Peyer's patch (tissue), 4 donors: Measurements from ENCODE around the gene CYS1. TPM values are rescaled to one million over a fixed set of nuclear protein-coding genes. Genes with fewer than 3 reads are reported as not detected.

Source experiments
- DNase-seq, 3 donors: peaks; one replicate each; pipeline ENCODE4 v3.0.0-alpha.2; 2017 to 2019
- H3K27ac ChIP-seq, 4 donors: fragments of 200-600 bp; sonication (generic); one replicate each; pipeline ENCODE4 v1.5.1; 2016 to 2019
- H3K27me3 ChIP-seq, 2 donors: fragments of 200-600 bp; sonication (generic); one replicate each; pipeline ENCODE4 v1.5.1; 2019
- H3K36me3 ChIP-seq, 3 donors: fragments of 200-600 bp; sonication (generic); one replicate each; pipeline ENCODE4 v1.5.1; 2016 to 2019
- H3K4me1 ChIP-seq, 4 donors: fragments of 200-600 bp; sonication (generic); one replicate each; pipeline ENCODE4 v1.5.1; 2016 to 2019
- H3K4me3 ChIP-seq, 4 donors: fragments of 200-600 bp; sonication (generic); 1 replicate in 3 of 4; 2 replicates in 1 of 4; pipeline ENCODE4 v1.5.1; 2016 to 2019; ENCODE audit warnings: mild to moderate bottlenecking in 1 of 4
- H3K9me3 ChIP-seq, 4 donors: fragments of 200-600 bp; sonication (generic); one replicate each; pipeline ENCODE4 v1.5.1; 2016 to 2019; ENCODE audit warnings: mild to moderate bottlenecking in 1 of 4
- POLR2A ChIP-seq, 2 donors: fragments of 450-650 bp; IDR thresholded peaks; one replicate each; pipeline ENCODE4 v1.5.1; 2017; ENCODE audit warnings: antibody characterized with exemption in 2 of 2, mild to moderate bottlenecking in 2 of 2, moderate library complexity in 2 of 2
- small RNA-seq, 2 donors: library from RNA; depleted of rRNA; stranded (forward); fragments of <200 nt; gene quantifications; one replicate each; pipeline ENCODE3, GENCODE V24; 2016
- total RNA-seq, 4 donors: library from RNA; depleted of rRNA; stranded (reverse); fragments of >200 nt; gene quantifications; one replicate each; pipeline ENCODE4 v1.1.0, GENCODE V29; 2016
- TF ChIP-seq, protein P1 (sequence below), 6 experiments: fragments of 450-650 bp in 4 of 6; fragments of 200-600 bp in 2 of 6; sonication (generic) in 1 of 6; IDR thresholded peaks; one replicate each; pipeline ENCODE4 v1.5.1; 2017 to 2019; ENCODE audit warnings: antibody characterized with exemption in 6 of 6, mild to moderate bottlenecking in 3 of 6, moderate library complexity in 1 of 6

CYS1 gene
- total RNA-seq, 4 donors from 2014 or later, result 1.3 to 5.8 (median 1.6) TPM; not detected in 1

DNA sequence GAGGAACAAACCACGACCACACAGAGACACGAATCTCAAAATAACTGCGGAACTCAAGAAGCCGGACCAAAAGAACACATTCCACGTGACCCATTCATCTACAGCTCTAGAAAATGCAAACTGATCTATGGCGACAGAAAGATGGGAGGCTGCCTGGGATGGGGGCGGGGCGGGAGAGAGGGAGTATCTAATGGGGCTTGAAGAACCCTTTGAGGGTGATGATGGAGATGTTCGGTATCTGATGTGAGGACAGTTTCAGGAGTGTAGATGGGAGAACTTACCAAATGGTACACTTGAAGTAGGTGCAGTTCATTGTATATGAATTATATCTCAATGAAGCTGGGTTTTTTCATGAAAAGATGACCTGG, 71.4 kb downstream of the CYS1 start:
- Histone ChIP-seq H3K27me3 (no peaks in the 10 kb centered on the region), H3K4me3 (no peak overlapping the region), H3K36me3 (no peaks in the 10 kb centered on the region), H3K27ac (peak overlapping the region in 2 of 4 donors; percentile 42 to 60), H3K9me3 (no peaks in the 10 kb centered on the region), H3K4me1 (peaks cover 0 to 17% (median 0%) of the 10 kb centered on the region in 4 donors)
- peak in 2 of 3 donors; percentile 32 to 34 for DNase-seq
- TF ChIP-seq, protein P1, sequence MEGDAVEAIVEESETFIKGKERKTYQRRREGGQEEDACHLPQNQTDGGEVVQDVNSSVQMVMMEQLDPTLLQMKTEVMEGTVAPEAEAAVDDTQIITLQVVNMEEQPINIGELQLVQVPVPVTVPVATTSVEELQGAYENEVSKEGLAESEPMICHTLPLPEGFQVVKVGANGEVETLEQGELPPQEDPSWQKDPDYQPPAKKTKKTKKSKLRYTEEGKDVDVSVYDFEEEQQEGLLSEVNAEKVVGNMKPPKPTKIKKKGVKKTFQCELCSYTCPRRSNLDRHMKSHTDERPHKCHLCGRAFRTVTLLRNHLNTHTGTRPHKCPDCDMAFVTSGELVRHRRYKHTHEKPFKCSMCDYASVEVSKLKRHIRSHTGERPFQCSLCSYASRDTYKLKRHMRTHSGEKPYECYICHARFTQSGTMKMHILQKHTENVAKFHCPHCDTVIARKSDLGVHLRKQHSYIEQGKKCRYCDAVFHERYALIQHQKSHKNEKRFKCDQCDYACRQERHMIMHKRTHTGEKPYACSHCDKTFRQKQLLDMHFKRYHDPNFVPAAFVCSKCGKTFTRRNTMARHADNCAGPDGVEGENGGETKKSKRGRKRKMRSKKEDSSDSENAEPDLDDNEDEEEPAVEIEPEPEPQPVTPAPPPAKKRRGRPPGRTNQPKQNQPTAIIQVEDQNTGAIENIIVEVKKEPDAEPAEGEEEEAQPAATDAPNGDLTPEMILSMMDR (IDR thresholded peaks at IDR 0.05), result no peak
- TF ChIP-seq POLR2A (IDR thresholded peaks at IDR 0.05), result no peak

DNA sequence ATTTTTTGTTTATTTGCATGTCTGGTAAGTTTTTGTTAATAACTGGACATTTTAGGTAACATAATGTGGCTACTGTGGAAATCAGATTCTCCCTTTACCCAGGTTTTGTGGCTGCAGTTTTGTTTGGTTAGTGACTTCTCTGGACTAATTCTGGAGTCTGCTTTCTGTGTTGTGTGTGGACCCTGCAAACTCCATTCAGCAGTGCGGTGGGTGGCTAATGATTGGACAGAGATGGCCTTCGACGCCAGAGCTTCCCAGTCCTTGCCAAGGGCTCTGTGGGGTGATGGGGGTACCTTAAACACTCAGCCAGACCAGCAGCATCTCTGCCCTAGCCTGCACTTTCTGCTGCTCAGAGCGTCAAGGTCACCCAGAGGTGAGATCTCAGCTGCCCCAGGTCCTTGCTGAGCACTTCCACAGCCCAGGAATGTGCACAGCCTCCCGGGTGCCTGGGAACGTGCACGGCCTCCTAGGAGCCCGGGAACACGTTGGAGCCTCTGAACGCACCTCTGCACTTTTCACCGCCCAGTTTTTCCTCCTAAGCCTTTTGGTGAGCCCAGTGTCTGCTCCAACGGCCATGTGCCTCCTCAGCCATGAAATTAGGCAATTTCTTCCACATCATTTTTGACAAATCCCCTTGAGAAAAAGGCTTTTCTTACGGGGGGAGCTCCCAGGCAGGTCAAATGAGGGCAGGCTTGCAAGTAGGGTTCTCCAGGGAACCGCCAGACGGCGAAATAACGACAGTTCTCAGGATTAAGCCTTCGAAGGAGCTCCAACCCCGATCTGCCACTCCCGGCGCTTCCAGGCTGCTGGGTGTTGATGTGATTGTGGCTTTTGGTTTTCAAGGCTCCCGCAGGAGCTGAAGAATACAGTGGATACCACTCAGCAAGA, 72.0 kb downstream of the CYS1 start:
- TF ChIP-seq POLR2A (IDR thresholded peaks at IDR 0.05), result no peak
- TF ChIP-seq, protein P1 (IDR thresholded peaks at IDR 0.05), result peak in 1 of 6 experiments; percentile 5
- H3K36me3 ChIP-seq, result no peaks in the 10 kb centered on the region
- peak overlapping the region in 2 of 4 donors; percentile 42 to 60 for H3K27ac ChIP-seq
- DNase-seq, result peak in 2 of 3 donors; percentile 40 to 47
- peaks cover 0 to 17% (median 0%) of the 10 kb centered on the region in 4 donors for H3K4me1 ChIP-seq
- no peak overlapping the region for H3K4me3 ChIP-seq
- no peaks in the 10 kb centered on the region for H3K27me3 ChIP-seq
- H3K9me3 ChIP-seq, result no peaks in the 10 kb centered on the region

DNA sequence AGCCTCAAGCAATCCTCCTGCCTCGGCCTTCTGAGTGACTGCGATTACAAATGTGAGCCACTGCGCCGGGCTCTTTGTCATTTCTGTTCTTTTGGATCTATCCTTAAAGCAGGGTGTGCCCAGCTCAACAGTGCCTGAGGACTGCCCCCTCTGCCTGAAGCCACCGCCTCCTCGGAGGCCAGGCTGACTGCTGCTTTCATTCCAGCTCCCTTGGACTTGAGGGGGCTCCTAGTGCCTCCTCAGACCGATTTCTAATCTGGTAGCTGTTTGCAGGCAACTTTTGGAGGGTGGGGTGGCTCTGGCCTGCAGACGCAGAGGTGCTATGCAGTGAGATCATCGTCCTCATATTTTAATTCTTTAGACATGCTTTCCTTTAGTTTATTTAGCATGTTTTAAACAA, 72.8 kb downstream of the CYS1 start:
- no peaks in the 10 kb centered on the region for H3K9me3 ChIP-seq
- H3K27ac ChIP-seq, result peak overlapping the region in 1 of 4 donors; percentile 11
- H3K36me3 ChIP-seq, result no peaks in the 10 kb centered on the region
- peaks cover 0 to 17% (median 0%) of the 10 kb centered on the region in 4 donors for H3K4me1 ChIP-seq
- no peaks in the 10 kb centered on the region for H3K27me3 ChIP-seq
- H3K4me3 ChIP-seq, result no peak overlapping the region
- TF ChIP-seq, protein P1 (IDR thresholded peaks at IDR 0.05), result no peak
- no peak for TF ChIP-seq POLR2A (IDR thresholded peaks at IDR 0.05)
- DNase-seq, result peak in 2 of 3 donors; percentile 36 to 37

Small RNA genes lying within 50 kb of the gene (small RNA-seq; reads per million reads assigned to genes)
- 0 reads per million in 2 donors for gene RF00568

Other genes with a start within 250 kb of the CYS1 start
- gene TAF1B, start 236.9 kb downstream of the CYS1 start, total RNA-seq, result 10 to 100 TPM in 3 of 4 donors, 1 to 10 TPM in 1; 8.6 to 33.0 (median 12.5) TPM
- gene GRHL1, start 128.7 kb downstream of the CYS1 start, total RNA-seq, result 1 to 10 TPM in 3 of 4 donors, not detected in 1; 1.3 to 6.6 (median 1.5) TPM
- 10 to 100 TPM in 2 of 4 donors, 1 to 10 TPM in 2; 4.0 to 17.3 (median 11.5) TPM for gene KLF11, start 36.9 kb downstream of the CYS1 start, total RNA-seq
- gene RRM2, start 42.3 kb upstream of the CYS1 start, total RNA-seq, result 100 to 1,000 TPM in 1 of 4 donors, 10 to 100 TPM in 2, 1 to 10 TPM in 1; 6.7 to 139 (median 20.5) TPM
- 100 to 1,000 TPM; 123 to 270 (median 156) TPM for gene HPCAL1, start 222.5 kb upstream of the CYS1 start, total RNA-seq